AG09319 (cell line): ENCODE data around the gene RELB.

Experiments
- DNase-seq: peaks from one replicate; pipeline ENCODE4 v3.0.0-alpha.2; 2010; ENCODE audit warnings: low read depth; ENCODE audit errors: extremely low read depth
- TF ChIP-seq, protein P1 (sequence below): IDR thresholded peaks from 2 replicates; pipeline ENCODE4 v1.5.1; 2011; ENCODE audit warnings: low read depth, mild to moderate bottlenecking, inconsistent platforms, low read length, moderate library complexity

The RELB gene

DNA sequence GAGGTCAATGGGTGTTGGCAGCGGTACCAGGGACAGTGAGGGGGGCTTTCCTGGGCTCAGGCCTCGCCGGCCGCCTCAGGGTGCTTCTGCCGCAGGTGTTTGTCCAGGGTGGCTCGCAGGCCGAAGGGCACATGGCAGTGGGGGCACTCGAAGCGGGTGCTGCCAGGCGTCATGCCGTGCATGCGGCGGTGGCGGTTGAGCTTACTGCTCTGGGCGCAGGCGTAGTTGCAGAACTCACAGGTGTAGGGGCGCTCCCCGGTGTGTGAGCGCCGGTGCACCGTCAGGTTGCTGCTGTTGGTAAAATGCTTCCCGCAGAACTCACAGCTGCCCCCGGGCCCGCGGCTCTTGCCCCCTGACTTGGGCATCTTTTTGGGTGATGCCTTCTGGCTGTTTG lies 70.3 kb downstream of the RELB start:
- TF ChIP-seq, protein P1, sequence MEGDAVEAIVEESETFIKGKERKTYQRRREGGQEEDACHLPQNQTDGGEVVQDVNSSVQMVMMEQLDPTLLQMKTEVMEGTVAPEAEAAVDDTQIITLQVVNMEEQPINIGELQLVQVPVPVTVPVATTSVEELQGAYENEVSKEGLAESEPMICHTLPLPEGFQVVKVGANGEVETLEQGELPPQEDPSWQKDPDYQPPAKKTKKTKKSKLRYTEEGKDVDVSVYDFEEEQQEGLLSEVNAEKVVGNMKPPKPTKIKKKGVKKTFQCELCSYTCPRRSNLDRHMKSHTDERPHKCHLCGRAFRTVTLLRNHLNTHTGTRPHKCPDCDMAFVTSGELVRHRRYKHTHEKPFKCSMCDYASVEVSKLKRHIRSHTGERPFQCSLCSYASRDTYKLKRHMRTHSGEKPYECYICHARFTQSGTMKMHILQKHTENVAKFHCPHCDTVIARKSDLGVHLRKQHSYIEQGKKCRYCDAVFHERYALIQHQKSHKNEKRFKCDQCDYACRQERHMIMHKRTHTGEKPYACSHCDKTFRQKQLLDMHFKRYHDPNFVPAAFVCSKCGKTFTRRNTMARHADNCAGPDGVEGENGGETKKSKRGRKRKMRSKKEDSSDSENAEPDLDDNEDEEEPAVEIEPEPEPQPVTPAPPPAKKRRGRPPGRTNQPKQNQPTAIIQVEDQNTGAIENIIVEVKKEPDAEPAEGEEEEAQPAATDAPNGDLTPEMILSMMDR, result no peak
- DNase-seq, result no peak

GRCh38 chr19:45071969-45072790 lies 70.9 kb downstream of the RELB start:
- TF ChIP-seq, protein P1, result no peak
- DNase-seq, result no peak

DNA sequence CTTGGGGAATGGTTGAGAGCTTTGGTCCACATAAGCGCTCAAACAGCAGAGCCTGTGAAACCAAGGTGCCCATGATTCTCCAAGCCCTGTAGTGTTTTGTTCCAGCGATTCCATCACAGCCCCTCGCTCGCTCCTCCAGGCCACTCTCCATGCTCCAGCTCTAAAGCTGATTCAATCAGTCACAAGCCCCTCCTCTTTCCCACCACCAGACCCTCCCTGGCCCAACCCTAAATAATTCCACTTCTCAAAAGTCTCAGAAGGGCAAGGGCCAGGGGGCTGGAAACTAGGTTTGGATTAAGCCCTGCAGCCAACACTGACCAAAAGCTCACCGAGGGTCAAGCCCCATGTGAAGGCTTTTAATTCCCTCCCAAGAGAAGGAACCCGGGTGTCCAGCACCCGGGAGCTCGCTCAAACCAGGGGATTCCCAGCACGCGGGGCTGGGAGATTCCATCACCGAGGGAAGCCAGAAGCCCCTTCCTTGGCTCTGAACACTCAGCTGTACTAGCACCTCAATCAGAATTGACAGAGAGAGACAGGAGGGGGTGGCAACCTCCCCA lies 73.6 kb downstream of the RELB start:
- no peak for DNase-seq
- TF ChIP-seq, protein P1, result no peak

DNA sequence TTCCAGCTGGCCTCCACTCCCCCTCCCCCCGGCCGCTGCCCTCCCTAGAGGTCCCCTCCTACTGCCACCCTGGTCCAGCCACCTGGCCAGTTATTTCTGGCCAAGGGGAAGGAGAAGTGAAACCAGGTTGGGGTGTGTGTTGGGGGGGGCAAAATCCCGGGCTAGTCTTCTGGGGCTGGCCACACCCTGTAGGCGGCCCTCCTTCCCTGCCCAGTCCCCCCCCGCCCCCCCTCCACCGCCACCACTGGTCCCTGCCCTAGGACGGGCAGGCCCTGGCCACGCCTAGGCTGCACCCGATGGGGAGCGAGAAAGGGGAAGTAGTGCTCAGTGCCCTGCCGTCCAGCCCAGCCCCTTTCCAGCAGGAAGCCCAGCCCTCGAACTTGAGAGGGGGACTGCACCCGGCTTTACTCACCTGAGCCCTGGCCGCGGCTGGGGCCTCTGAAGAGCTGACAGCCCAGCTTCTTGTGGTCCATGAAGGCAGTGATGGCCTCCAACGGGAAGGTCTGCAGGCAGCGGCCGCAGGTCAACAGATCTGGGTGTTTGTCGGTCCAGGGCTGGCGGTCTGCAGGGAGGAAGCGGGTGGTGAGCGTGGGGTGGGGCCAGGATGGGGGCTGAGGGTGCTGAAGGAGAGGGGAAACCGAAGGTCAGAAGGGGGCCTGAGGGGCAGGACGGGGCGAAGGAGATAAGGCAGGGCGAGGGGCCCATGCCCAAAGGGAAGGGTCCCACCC lies 74.2 kb downstream of the RELB start:
- TF ChIP-seq, protein P1, result no peak
- no peak for DNase-seq

DNA sequence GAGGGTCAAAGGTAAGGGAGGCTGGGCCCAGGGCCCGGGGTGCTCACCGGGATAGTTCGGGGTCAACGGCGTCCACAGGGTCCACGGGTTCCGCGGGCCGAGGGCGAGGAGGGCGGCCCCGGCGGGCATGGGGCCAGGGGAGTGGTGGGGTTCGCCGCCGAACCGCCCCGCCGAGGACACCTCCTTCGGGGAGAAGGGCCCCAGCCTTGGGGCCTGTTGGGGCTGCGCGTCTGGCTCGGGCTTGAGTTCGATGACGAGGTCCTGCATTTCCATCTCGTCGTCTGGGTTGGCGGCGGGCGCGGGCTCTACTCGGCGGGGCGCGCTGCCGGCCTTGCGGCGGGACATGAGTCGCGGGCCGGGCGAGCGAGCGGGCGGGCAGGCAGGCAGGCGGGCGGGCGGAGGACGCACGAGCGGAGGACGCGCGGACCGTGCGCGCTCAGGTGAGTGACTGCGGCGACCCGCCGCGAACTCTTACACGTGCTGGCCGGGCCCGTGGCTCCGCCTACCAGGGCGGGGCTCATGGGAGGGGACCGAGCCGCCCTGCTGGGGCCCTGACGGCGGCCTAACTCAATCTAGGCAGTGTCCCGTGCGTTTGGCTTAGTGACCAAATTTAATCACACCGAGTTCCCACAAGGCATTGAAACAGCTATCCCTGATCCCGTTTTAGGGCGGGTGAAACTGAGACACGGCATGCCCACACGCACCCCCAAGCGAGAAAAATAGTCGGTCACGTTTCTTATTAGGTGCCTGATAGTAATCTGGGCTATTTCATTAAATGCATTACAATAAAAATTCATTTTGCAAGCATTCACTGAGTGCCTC lies 75.0 kb downstream of the RELB start, which contains the start of gene ZNF296:
Gene ZNF296, minus strand, starts transcription at position 450 of the 822 bp plus-strand sequence. Its CDS starts 105 bp downstream, at position 345.
- no peak for DNase-seq
- TF ChIP-seq, protein P1, result no peak

- TF ChIP-seq, protein P1, result no peak
- DNase-seq, result no peak
These were observed 75.8 kb downstream of the RELB start for GRCh38 chr19:45076851-45077730.
